Small intestine (tissue), 7 donors: Measurements from ENCODE around the gene DPH2. TPM values are rescaled to one million over a fixed set of nuclear protein-coding genes. Genes with fewer than 3 reads are reported as not detected.

ENCODE experiments used
- DNase-seq, 2 donors: peaks; one replicate each; pipeline versions ENCODE4 v3.0.0 to v3.0.0-alpha.2; 2013
- FAIRE-seq: peaks from 2 replicates; lab custom pipeline; 2012; peaks lifted over from hg19 to GRCh38; lab: Jason Lieb, UNC
- H3K27ac ChIP-seq, 3 donors: one replicate each; pipeline ENCODE4 v1.5.1; 2013; ENCODE audit warnings: low read length in 2 of 3, mild to moderate bottlenecking in 2 of 3, control low read depth in 1 of 3, inconsistent platforms in 1 of 3, low read depth in 1 of 3, moderate library complexity in 1 of 3
- H3K27me3 ChIP-seq, 3 donors: one replicate each; pipeline ENCODE4 v1.6.1; 2013; ENCODE audit warnings: low read length in 3 of 3, inconsistent platforms in 1 of 3; ENCODE audit not compliant: control insufficient read depth in 3 of 3, insufficient read depth in 3 of 3
- H3K36me3 ChIP-seq, 3 donors: one replicate each; pipeline ENCODE4 v1.6.1; 2013; ENCODE audit warnings: low read length in 3 of 3, inconsistent platforms in 1 of 3, low read depth in 1 of 3, mild to moderate bottlenecking in 1 of 3, moderate library complexity in 1 of 3; ENCODE audit not compliant: control insufficient read depth in 3 of 3, insufficient read depth in 2 of 3
- H3K4me1 ChIP-seq, 3 donors: one replicate each; pipeline ENCODE4 v1.6.1; 2013; ENCODE audit warnings: low read length in 2 of 3, inconsistent platforms in 1 of 3, low read depth in 1 of 3, mild to moderate bottlenecking in 1 of 3, moderate library complexity in 1 of 3; ENCODE audit not compliant: control insufficient read depth in 3 of 3, insufficient read depth in 2 of 3
- H3K4me3 ChIP-seq, 3 donors: one replicate each; pipeline ENCODE4 v1.5.1; 2013; ENCODE audit warnings: low read length in 3 of 3, control low read depth in 1 of 3, inconsistent platforms in 1 of 3, low read depth in 1 of 3, mild to moderate bottlenecking in 1 of 3, moderate library complexity in 1 of 3
- H3K9me3 ChIP-seq, 2 donors: one replicate each; pipeline ENCODE4 v1.6.1; 2013; ENCODE audit warnings: low read depth in 1 of 2, low read length in 1 of 2; ENCODE audit not compliant: control insufficient read depth in 2 of 2, insufficient read depth in 1 of 2
- WGBS, 3 donors: extraction: QIAGEN DNeasy Blood & Tissue Kit; methylation state at CpG; one replicate each; pipeline ENCODE4 v1.1.7; 2013; 5-methylcytosine and 5-hydroxymethylcytosine counted together
- polyA plus RNA-seq, 4 donors: library from polyadenylated mRNA; stranded (reverse) in 3 of 4; unstranded in 1 of 4; fragments of 200-250 nt in 3 of 4; fragments of 120-200 nt in 1 of 4; gene quantifications; one replicate each; pipeline versions ENCODE4 v1.2.1 to v1.2.3, GENCODE V29; 2013
- donor health status: healthy with polysubstance abuse.
- donor health status: control.
- donor health status: control.
- donor health status: Bipolar disorder and iron deficiency.
- donor health status: healthy.

DPH2 gene
- polyA plus RNA-seq, 4 donors: 5.8 to 25.2 (median 15.6) TPM

- Histone ChIP-seq H3K4me3 (no peak overlapping the region), H3K27ac (no peak overlapping the region), H3K36me3 (peaks cover 0 to 10% (median 0%) of the 10 kb centered on the region in 3 donors), H3K9me3 (no peaks in the 10 kb centered on the region), H3K27me3 (peaks cover 0 to 24% (median 5%) of the 10 kb centered on the region in 3 donors), H3K4me1 (peaks cover 0 to 31% (median 5%) of the 10 kb centered on the region in 3 donors)
- DNase-seq: no peak
- FAIRE-seq: no peak
- 89 to 91% (median 89%) methylated on average over 13 of the region's 13 CpGs for WGBS, 3 donors
Observed at GRCh38 chr1:43931711-43932660, 37.8 kb upstream of the DPH2 start.

- Histone ChIP-seq H3K27ac (no peak overlapping the region), H3K9me3 (no peaks in the 10 kb centered on the region), H3K36me3 (peaks cover 0 to 15% (median 0%) of the 10 kb centered on the region in 3 donors), H3K4me3 (peak overlapping the region in 2 of 3 donors; percentile 10 to 44), H3K27me3 (peaks cover 0 to 24% (median 5%) of the 10 kb centered on the region in 3 donors), H3K4me1 (peaks cover 0 to 34% (median 5%) of the 10 kb centered on the region in 3 donors)
- FAIRE-seq (no peak), DNase-seq (peak in 1 of 2 donors; percentile 13)
- 29 to 33% (median 31%) methylated on average over 8 of the region's 8 CpGs for WGBS, 3 donors
Observed at GRCh38 chr1:43932786-43933385, 36.9 kb upstream of the DPH2 start.

- DNase-seq (peak; percentile 56 to 79), FAIRE-seq (no peak)
- Histone ChIP-seq H3K36me3 (peaks cover 0 to 15% (median 0%) of the 10 kb centered on the region in 3 donors), H3K4me1 (peaks cover 0 to 34% (median 5%) of the 10 kb centered on the region in 3 donors), H3K4me3 (peak within 1 kb of the TSS in 2 of 3 donors; percentile 10 to 44), H3K27ac (no peak within 1 kb of the TSS), H3K27me3 (peaks cover 0 to 24% (median 5%) of the 10 kb centered on the region in 3 donors), H3K9me3 (no peaks in the 10 kb centered on the region)
- WGBS, 3 donors: 2 to 10% (median 3%) methylated on average over 32 to 42 of the region's 42 CpGs
Observed at GRCh38 chr1:43933386-43934100, 36.3 kb upstream of the DPH2 start, which contains the start of gene ARTN. Gene ARTN (plus strand): TSS chr1:43933801. CDS start chr1:43935657, 1,856 bp downstream.

- WGBS, 3 donors: 20 to 30% (median 22%) methylated on average over 12 to 13 of the region's 13 CpGs
- Histone ChIP-seq H3K4me1 (peaks cover 0 to 34% (median 5%) of the 10 kb centered on the region in 3 donors), H3K36me3 (peaks cover 0 to 15% (median 0%) of the 10 kb centered on the region in 3 donors), H3K4me3 (peak overlapping the region in 2 of 3 donors; percentile 10 to 44), H3K9me3 (no peaks in the 10 kb centered on the region), H3K27ac (no peak overlapping the region), H3K27me3 (peaks cover 0 to 24% (median 5%) of the 10 kb centered on the region in 3 donors)
- DNase-seq: peak; percentile 55 to 64
- FAIRE-seq: no peak
Observed at GRCh38 chr1:43934101-43934985, 35.5 kb upstream of the DPH2 start.

GRCh38 chr1:43934986-43935324 lies 34.9 kb upstream of the DPH2 start:
- Histone ChIP-seq H3K27ac (no peak overlapping the region), H3K4me3 (no peak overlapping the region), H3K36me3 (peaks cover 0 to 13% (median 0%) of the 10 kb centered on the region in 3 donors), H3K27me3 (peaks cover 0 to 24% (median 5%) of the 10 kb centered on the region in 3 donors), H3K4me1 (peaks cover 0 to 34% (median 5%) of the 10 kb centered on the region in 3 donors), H3K9me3 (no peaks in the 10 kb centered on the region)
- no peak for FAIRE-seq
- no peak for DNase-seq
- WGBS, 3 donors: 50 to 64% (median 63%) methylated on average over 5 of the region's 5 CpGs

- 10 to 14% (median 12%) methylated on average over 30 to 48 of the region's 48 CpGs for WGBS, 3 donors
- H3K4me1 ChIP-seq: peaks cover 0 to 34% (median 5%) of the 10 kb centered on the region in 3 donors
- H3K4me3 ChIP-seq: peak overlapping the region; percentile 14 to 47 (median 38)
- DNase-seq: peak in 1 of 2 donors; percentile 37
- peaks cover 0 to 5% (median 0%) of the 10 kb centered on the region in 3 donors for H3K36me3 ChIP-seq
- no peak overlapping the region for H3K27ac ChIP-seq
- no peaks in the 10 kb centered on the region for H3K9me3 ChIP-seq
- H3K27me3 ChIP-seq: peaks cover 0 to 24% (median 5%) of the 10 kb centered on the region in 3 donors
- FAIRE-seq: no peak
Observed at GRCh38 chr1:43935711-43936427, 33.9 kb upstream of the DPH2 start.
